GM23338 (cell line): ENCODE measurements around the gene LMO1.

Source experiments
- CREB1 ChIP-seq: fragments of 250-450 bp; sonication (Bioruptor Pico); IDR thresholded peaks from 2 replicates; pipeline ENCODE4 v1.5.0; 2020; ENCODE audit warnings: low read depth, mild to moderate bottlenecking, moderate library complexity
- EZH2 ChIP-seq: fragments of 200-600 bp; sonication (generic); IDR thresholded peaks from one replicate; pipeline ENCODE4 v1.8.0; 2017; ENCODE audit warnings: antibody characterized with exemption, mild to moderate bottlenecking, low read depth; ENCODE audit not compliant: unreplicated experiment
- EZH2phosphoT487 ChIP-seq: fragments of 200-600 bp; sonication (generic); IDR thresholded peaks from one replicate; pipeline ENCODE4 v1.8.1; 2018; ENCODE audit warnings: antibody characterized with exemption; ENCODE audit not compliant: unreplicated experiment
- JUNB ChIP-seq: IDR thresholded peaks from one replicate; pipeline ENCODE4 v1.6.1; 2016; ENCODE audit warnings: antibody characterized with exemption; ENCODE audit not compliant: unreplicated experiment
- POLR2AphosphoS5 ChIP-seq: IDR thresholded peaks from 2 replicates; pipeline ENCODE4 v1.6.1; 2016; ENCODE audit warnings: antibody characterized with exemption, low read depth
- STAT1 ChIP-seq: IDR thresholded peaks from one replicate; pipeline ENCODE4 v1.6.1; 2016; ENCODE audit warnings: antibody characterized with exemption; ENCODE audit not compliant: unreplicated experiment
- ZNF114 ChIP-seq: fragments of 250-450 bp; sonication (Bioruptor Pico); IDR thresholded peaks from 2 replicates; pipeline ENCODE4 v1.5.0; 2020; ENCODE audit warnings: mild to moderate bottlenecking, moderate library complexity
- ZNF331 ChIP-seq: fragments of 250-450 bp; sonication (Bioruptor Pico); IDR thresholded peaks from 2 replicates; pipeline ENCODE4 v1.5.0; 2020; ENCODE audit warnings: low read depth, mild to moderate bottlenecking, moderate library complexity
- TF ChIP-seq, protein P1 (sequence below), 2 experiments: fragments of 200-600 bp in 1 of 2; sonication (generic) in 1 of 2; conservative IDR thresholded peaks; 2 replicates each; pipeline versions ENCODE4 v1.5.1 to v1.6.1; 2016 to 2017; ENCODE audit warnings: antibody characterized with exemption in 2 of 2, low read depth in 2 of 2, mild to moderate bottlenecking in 2 of 2, moderate library complexity in 1 of 2
- TF ChIP-seq, protein P2 (sequence below): IDR thresholded peaks from one replicate; pipeline ENCODE4 v1.6.1; 2018; ENCODE audit warnings: antibody characterized with exemption; ENCODE audit not compliant: unreplicated experiment
- TF ChIP-seq, protein P3 (sequence below): IDR thresholded peaks from 2 replicates; pipeline ENCODE4 v1.6.1; 2016; ENCODE audit warnings: antibody characterized with exemption
- TF ChIP-seq, protein P4 (sequence below): fragments of 250-450 bp; sonication (Bioruptor Pico); IDR thresholded peaks from 2 replicates; pipeline ENCODE4 v1.5.0; 2020; ENCODE audit warnings: mild to moderate bottlenecking, moderate library complexity

DNA sequence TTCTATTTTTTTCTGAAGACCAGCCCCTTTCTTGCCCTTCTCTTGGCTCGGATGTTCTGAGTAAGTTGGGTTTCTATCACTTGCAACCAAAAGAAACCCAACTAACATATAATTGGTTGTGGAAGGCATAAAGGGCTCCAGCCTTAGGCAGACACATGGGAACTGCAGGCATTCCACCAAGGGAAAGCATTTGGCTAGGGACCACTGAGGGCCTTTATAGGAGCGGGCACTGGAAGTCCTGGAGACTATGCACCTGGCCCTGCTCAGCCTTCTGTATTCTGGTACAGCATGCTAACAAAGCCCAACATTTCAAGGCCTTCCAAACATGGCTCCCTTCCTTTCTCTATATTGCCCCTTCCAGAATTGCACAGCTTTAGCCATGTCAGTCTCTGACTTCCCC lies 17.6 kb upstream of the LMO1 start:
- TF ChIP-seq, protein P1, sequence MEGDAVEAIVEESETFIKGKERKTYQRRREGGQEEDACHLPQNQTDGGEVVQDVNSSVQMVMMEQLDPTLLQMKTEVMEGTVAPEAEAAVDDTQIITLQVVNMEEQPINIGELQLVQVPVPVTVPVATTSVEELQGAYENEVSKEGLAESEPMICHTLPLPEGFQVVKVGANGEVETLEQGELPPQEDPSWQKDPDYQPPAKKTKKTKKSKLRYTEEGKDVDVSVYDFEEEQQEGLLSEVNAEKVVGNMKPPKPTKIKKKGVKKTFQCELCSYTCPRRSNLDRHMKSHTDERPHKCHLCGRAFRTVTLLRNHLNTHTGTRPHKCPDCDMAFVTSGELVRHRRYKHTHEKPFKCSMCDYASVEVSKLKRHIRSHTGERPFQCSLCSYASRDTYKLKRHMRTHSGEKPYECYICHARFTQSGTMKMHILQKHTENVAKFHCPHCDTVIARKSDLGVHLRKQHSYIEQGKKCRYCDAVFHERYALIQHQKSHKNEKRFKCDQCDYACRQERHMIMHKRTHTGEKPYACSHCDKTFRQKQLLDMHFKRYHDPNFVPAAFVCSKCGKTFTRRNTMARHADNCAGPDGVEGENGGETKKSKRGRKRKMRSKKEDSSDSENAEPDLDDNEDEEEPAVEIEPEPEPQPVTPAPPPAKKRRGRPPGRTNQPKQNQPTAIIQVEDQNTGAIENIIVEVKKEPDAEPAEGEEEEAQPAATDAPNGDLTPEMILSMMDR (conservative IDR thresholded peaks at IDR 0.05; ENCODE audit: low read depth in 2 of 2) = no peak
- TF ChIP-seq, protein P2, sequence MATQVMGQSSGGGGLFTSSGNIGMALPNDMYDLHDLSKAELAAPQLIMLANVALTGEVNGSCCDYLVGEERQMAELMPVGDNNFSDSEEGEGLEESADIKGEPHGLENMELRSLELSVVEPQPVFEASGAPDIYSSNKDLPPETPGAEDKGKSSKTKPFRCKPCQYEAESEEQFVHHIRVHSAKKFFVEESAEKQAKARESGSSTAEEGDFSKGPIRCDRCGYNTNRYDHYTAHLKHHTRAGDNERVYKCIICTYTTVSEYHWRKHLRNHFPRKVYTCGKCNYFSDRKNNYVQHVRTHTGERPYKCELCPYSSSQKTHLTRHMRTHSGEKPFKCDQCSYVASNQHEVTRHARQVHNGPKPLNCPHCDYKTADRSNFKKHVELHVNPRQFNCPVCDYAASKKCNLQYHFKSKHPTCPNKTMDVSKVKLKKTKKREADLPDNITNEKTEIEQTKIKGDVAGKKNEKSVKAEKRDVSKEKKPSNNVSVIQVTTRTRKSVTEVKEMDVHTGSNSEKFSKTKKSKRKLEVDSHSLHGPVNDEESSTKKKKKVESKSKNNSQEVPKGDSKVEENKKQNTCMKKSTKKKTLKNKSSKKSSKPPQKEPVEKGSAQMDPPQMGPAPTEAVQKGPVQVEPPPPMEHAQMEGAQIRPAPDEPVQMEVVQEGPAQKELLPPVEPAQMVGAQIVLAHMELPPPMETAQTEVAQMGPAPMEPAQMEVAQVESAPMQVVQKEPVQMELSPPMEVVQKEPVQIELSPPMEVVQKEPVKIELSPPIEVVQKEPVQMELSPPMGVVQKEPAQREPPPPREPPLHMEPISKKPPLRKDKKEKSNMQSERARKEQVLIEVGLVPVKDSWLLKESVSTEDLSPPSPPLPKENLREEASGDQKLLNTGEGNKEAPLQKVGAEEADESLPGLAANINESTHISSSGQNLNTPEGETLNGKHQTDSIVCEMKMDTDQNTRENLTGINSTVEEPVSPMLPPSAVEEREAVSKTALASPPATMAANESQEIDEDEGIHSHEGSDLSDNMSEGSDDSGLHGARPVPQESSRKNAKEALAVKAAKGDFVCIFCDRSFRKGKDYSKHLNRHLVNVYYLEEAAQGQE = no peak
- TF ChIP-seq EZH2 (no peak), CREB1 (CRISPR knock-in tag) (no peak), POLR2AphosphoS5 (no peak), EZH2phosphoT487 (no peak), STAT1 (no peak), JUNB (no peak), ZNF114 (CRISPR knock-in tag) (no peak), ZNF331 (CRISPR knock-in tag) (no peak)
- TF ChIP-seq, protein P3, sequence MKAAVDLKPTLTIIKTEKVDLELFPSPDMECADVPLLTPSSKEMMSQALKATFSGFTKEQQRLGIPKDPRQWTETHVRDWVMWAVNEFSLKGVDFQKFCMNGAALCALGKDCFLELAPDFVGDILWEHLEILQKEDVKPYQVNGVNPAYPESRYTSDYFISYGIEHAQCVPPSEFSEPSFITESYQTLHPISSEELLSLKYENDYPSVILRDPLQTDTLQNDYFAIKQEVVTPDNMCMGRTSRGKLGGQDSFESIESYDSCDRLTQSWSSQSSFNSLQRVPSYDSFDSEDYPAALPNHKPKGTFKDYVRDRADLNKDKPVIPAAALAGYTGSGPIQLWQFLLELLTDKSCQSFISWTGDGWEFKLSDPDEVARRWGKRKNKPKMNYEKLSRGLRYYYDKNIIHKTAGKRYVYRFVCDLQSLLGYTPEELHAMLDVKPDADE = no peak
- TF ChIP-seq, protein P4, sequence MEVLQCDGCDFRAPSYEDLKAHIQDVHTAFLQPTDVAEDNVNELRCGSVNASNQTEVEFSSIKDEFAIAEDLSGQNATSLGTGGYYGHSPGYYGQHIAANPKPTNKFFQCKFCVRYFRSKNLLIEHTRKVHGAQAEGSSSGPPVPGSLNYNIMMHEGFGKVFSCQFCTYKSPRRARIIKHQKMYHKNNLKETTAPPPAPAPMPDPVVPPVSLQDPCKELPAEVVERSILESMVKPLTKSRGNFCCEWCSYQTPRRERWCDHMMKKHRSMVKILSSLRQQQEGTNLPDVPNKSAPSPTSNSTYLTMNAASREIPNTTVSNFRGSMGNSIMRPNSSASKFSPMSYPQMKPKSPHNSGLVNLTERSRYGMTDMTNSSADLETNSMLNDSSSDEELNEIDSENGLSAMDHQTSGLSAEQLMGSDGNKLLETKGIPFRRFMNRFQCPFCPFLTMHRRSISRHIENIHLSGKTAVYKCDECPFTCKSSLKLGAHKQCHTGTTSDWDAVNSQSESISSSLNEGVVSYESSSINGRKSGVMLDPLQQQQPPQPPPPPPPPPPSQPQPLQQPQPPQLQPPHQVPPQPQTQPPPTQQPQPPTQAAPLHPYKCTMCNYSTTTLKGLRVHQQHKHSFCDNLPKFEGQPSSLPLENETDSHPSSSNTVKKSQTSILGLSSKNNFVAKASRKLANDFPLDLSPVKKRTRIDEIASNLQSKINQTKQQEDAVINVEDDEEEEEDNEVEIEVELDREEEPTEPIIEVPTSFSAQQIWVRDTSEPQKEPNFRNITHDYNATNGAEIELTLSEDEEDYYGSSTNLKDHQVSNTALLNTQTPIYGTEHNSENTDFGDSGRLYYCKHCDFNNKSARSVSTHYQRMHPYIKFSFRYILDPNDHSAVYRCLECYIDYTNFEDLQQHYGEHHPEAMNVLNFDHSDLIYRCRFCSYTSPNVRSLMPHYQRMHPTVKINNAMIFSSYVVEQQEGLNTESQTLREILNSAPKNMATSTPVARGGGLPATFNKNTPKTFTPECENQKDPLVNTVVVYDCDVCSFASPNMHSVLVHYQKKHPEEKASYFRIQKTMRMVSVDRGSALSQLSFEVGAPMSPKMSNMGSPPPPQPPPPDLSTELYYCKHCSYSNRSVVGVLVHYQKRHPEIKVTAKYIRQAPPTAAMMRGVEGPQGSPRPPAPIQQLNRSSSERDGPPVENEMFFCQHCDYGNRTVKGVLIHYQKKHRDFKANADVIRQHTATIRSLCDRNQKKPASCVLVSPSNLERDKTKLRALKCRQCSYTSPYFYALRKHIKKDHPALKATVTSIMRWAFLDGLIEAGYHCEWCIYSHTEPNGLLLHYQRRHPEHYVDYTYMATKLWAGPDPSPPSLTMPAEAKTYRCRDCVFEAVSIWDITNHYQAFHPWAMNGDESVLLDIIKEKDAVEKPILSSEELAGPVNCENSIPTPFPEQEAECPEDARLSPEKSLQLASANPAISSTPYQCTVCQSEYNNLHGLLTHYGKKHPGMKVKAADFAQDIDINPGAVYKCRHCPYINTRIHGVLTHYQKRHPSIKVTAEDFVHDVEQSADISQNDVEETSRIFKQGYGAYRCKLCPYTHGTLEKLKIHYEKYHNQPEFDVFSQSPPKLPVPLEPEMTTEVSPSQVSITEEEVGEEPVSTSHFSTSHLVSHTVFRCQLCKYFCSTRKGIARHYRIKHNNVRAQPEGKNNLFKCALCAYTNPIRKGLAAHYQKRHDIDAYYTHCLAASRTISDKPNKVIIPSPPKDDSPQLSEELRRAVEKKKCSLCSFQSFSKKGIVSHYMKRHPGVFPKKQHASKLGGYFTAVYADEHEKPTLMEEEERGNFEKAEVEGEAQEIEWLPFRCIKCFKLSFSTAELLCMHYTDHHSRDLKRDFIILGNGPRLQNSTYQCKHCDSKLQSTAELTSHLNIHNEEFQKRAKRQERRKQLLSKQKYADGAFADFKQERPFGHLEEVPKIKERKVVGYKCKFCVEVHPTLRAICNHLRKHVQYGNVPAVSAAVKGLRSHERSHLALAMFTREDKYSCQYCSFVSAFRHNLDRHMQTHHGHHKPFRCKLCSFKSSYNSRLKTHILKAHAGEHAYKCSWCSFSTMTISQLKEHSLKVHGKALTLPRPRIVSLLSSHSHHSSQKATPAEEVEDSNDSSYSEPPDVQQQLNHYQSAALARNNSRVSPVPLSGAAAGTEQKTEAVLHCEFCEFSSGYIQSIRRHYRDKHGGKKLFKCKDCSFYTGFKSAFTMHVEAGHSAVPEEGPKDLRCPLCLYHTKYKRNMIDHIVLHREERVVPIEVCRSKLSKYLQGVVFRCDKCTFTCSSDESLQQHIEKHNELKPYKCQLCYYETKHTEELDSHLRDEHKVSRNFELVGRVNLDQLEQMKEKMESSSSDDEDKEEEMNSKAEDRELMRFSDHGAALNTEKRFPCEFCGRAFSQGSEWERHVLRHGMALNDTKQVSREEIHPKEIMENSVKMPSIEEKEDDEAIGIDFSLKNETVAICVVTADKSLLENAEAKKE (CRISPR knock-in tag) = no peak
